LNCaP clone FGC (cell line): Measurements from ENCODE around the gene WDFY3.
"Not testable (repeated sequence)": the region's sequence is repeated elsewhere in the genome, so short reads cannot be mapped to it uniquely, and the experiment has no call there.

Source experiments
- DNase-seq: peaks from one replicate; pipeline ENCODE4 v3.0.0-alpha.2; 2011; ENCODE audit warnings: low read depth
- H3K4me3 ChIP-seq: 2 replicates; pipeline ENCODE4 v1.5.1; 2011; ENCODE audit warnings: mild to moderate bottlenecking, low read depth, low read length, control low read depth
- CTCF ChIP-seq: IDR thresholded peaks from 2 replicates; pipeline ENCODE4 v1.5.1; 2012; ENCODE audit warnings: mild to moderate bottlenecking; ENCODE audit not compliant: control insufficient read depth, insufficient read depth; ENCODE audit errors: extremely low read depth

The WDFY3 gene

DNA sequence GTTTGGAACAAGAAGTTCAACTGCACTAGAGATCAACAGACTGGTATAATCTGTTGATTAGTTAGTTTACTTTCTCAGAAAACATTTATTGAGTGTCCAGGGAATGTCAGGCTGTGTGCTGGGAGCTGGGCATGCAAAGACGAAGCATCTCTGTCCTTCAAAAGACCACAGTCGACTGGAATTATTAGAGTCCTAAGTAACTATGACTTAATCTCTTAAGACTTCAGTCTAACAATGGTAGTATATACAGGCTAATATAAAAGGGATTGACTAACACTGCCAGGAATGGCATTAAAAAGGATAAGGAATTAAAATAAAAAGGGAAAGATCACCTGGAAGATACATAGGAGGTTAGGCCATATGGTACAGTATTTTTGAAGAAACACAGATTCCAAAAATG is 128.7 kb downstream of the WDFY3 start:
- TF ChIP-seq CTCF = no peak
- no peak for DNase-seq
- no peak overlapping the region for H3K4me3 ChIP-seq

DNA sequence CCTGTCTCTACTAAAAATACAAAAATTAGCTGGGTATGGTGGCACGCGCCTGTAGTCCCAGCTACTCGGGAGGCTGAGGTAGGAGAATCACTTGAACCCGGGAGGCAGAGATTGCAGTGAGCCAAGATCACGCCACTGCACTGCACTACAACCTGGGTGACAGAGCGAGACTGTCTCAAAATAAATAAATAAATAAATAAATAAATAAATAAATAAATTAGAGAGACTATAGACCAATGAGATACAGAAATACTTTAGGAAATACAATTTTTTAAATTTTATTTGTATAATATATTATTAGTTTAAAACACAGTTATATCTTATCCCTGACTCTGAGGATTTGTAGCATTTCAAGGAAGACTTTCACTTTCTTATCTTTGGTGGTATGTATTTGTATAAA is 136.9 kb downstream of the WDFY3 start:
- DNase-seq, H3K4me3 ChIP-seq: not testable (repeated sequence)

DNA sequence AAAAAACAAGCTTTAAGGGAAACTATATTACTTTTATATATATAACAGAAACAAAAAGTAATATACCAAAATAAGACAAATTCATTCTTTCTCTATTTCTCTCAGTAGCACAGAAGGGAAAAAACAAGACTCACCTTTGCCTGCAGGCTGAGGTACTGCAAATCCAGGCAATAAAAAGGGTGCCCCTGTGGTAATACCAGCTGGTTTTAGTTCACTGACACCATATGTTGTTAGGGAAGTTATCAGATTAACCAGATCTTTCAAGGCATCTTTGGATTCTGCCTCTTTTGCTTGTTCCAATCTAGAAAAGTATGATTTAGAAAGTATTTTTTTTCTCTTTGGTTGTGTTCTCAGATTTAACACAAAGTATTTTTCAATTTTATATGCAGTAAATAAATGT is 139.8 kb downstream of the WDFY3 start:
- DNase-seq = no peak
- H3K4me3 ChIP-seq = no peak overlapping the region
- TF ChIP-seq CTCF = no peak

GRCh38 chr4:84825701-84826341 is 140.7 kb downstream of the WDFY3 start:
- TF ChIP-seq CTCF = no peak

GRCh38 chr4:84821064-84821463 is 145.4 kb downstream of the WDFY3 start:
- H3K4me3 ChIP-seq = no peak overlapping the region
- no peak for TF ChIP-seq CTCF

More at GRCh38 chr4:84825701-84826341, 140.7 kb downstream of the WDFY3 start:
- no peak overlapping the region for H3K4me3 ChIP-seq
- no peak for DNase-seq

DNA sequence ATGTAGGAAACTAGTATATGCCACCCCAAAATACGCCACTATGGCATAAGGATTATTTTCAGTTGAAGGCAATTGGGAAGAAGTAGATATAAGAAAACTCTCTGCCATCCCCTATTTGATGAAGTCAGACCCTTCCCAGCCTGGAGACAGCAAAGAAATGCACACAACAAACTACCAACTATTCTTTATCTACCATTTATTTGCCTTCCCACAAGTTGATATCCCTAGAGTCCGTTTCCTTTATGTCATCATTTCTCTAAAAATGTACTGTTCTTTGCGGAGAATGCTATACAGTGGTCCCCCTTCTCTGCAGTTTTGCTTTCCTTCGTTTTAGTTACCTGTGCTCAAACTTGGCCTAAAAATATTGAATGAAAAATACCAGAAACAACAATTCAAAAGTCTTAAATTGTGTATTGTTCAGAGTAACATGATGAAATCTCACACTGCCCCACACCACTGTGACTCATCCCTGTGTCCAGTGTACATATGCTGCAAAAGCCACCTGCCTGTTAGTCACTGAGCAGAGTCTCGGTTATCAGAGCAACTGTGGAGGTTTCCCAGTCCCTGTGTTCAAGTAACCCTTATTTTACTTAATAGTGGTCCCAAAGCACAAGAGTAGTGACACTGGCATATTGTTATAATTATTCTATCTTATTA is 152.3 kb downstream of the WDFY3 start:
- H3K4me3 ChIP-seq = no peak overlapping the region
- DNase-seq = no peak
- TF ChIP-seq CTCF = no peak

More at GRCh38 chr4:84821064-84821463, 145.4 kb downstream of the WDFY3 start:
- peak; percentile 38 for DNase-seq

GRCh38 chr4:84809946-84810345 is 156.5 kb downstream of the WDFY3 start:
- H3K4me3 ChIP-seq = no peak overlapping the region
- TF ChIP-seq CTCF = no peak
- DNase-seq = no peak
